ENCODE results near the gene ADAMTSL2.
A peak's percentile ranks its signal among the peaks of the same experiment; 100 is the strongest.

The ADAMTSL2 gene

DNA sequence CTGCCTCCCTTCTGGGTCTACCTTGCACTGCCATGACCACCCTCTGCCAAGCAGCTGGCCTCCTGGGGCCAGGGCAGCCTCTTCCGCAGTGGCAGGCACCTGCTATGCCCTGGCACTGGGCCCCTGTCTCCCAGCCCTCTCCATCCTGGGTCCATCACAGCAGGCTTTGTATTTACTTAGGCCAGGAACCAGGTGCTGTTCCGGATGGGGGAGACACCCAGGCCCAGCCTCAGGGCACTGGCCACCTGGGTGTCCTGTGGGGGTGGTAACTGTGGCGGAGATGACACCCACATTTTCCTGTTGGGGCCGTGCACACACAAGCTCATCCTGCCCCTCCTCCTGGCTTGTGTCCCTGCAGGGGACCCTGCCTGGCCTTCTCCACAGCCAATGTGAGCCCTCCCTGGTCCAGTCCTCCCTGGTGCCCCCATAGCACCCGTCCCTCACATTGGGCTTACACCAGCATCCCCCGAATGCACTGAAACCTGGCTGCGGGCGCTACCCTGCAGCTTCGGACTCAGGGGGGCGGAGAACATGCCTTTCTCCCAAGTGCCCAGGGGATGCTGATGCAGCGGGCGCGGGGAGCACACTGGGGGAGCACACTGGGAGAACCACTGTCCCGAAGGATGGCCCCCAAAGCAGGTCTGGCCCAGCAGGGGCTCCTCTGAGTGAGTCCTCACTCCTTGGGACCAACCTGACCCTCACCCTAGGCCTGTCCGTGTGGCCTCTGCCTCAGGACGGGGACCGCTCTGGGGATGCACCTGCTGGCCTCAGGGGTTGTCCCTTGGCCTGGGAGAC, 56.8 kb downstream of the ADAMTSL2 start:
- DNase-seq = no peak

DNA sequence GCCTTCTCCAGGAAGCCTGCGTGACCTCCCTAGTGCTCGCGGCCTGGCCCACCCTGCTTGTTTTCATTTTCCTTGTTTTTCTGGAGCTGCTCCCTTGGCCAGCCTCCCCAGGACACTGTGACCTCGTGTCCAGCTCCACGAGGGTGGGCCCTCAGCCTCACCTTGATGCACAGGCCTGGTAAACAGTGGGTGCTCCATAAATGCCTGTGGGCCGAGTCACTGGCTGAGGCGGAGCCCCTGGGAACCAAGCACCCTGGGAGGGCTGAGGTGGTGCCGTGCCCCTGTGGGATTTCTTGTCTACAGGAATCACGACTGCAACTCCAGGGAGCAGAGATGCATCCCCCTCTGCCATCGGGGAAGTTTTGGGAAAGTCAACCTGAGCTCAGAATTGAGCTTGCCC, 57.5 kb downstream of the ADAMTSL2 start:
- DNase-seq = no peak

DNA sequence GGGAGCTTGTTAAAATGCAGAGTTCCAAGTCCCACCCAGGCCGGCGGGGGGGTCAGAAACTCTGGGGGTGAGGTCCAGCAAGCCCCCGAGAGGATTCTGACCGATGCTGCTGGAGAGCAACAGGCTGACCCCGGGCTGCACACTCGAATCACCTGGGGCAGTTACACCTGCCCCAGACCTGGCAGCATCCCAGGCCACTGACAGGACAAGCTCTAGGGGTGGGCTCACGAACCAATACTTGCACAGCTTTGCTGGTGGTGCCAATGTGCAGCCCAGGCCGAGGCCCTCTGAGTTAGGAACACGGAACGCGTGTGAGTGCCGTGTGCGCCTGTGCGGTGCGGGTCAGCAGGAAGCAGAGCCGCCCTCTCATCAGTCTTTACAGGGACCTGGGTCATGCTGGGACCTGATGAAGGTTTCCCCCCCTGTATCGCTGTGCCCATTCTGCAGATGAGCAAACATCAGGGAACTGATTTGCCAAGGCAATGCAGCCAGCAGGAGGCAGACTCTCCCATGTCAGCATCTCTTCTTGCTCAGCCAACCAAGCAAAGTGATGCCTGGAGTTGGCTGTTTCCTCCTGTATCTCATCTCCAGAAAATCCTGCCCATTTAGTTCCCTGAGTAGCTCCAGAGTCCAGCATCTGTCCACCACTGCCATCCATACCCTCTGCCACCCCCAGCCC, 58.4 kb downstream of the ADAMTSL2 start:
- DNase-seq = no peak

DNA sequence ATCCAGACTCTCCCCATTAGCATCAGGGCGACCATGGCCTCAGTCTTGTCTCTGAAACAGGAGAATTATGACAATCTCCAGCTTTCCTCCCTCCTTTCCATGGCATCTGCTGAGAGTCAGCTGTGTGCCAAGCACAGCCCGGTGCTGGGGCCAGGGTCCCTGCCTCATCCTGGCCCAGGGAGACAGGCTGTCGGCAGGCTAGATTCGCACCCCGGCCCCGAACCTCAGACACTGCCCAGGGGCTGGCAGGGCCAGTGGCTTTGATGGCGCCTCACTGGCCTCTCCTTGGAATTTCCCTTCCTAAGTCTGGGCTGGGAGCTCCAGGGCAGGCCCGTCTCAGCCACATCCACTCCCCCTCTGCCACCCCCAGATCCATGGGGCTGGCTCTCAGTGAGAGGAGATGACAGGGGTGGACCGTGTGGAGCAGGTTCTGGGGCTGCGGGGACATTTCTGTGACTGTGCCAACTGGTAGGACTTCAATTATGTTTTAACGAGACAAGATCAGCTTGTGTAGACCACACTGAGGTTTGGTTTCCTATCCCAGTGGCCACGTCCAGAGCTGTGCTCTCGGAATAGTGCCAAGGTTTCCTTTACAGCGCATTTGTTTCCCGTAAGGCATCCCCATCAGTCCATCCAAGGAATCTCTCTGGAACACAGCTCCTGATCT, 59.2 kb downstream of the ADAMTSL2 start:
- no peak for DNase-seq

DNA sequence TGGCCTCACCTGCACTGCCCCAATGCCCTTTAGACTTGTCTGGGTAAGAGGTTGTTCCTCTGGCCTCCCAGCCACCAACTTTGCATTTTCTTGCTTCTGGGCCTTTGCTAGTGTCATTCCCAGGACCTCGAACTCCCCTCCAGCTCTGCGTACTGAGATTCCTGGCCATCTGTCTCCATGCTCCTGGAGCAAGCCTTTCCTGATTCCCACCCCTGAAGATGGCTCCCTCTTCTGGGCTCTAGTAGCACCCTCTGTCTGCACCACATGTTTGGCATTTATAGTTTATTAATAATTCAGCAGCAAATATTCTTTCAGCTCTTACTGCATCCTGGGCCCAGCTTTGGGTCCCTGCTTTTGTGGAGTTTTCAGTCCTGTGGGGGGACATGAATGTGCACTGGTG, 59.8 kb downstream of the ADAMTSL2 start:
- DNase-seq = no peak

DNA sequence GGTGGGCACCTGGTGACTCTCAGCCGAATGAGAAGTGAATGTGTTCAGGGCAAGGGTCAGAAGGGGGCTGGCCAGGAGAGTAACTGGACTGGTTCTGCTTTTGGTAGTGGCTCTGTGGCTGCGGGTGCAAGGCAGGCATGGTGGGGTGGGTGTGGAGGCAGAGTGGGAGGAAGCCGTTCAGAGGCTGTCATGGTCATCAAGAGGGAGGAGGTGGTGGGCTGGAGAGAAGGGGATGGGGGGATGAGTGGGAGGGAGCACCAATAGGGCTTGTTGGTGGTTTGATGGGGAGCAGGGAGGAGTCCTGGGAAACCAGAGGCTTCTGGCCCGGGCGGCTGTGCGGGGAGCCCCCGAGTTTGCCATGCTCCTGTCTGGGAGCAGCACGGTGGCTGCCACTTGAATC, 61.4 kb downstream of the ADAMTSL2 start:
- no peak for DNase-seq

DNA sequence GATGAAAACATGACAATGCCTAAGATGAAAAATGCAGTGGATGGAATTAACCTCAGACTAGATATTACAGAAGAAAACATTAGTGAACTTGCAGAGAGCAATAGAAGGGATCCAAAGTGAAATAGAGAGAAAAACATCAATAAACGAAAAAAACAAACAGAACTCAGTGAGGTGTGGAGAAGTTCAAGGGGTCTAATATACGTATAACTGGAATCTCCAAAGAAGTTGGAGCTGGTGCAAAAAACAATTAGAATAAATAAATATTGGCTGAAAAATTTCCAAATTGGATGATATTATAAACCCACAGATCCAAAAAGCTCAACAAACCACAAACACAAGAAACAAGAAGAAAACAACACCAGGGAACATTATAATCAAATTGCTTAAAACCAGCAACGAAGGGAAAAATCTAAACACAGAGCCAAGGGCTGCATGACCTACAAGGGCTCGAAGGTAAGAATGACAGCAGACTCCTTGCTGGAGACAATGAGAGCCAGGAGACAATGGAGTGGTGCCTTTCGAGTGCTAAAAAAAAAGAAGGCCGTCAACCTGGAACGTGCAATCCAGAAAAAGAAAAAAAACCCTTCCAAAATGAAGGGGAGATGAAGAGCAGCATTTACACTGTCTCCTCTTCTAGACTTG, 62.9 kb downstream of the ADAMTSL2 start:
- DNase-seq = no peak

DNA sequence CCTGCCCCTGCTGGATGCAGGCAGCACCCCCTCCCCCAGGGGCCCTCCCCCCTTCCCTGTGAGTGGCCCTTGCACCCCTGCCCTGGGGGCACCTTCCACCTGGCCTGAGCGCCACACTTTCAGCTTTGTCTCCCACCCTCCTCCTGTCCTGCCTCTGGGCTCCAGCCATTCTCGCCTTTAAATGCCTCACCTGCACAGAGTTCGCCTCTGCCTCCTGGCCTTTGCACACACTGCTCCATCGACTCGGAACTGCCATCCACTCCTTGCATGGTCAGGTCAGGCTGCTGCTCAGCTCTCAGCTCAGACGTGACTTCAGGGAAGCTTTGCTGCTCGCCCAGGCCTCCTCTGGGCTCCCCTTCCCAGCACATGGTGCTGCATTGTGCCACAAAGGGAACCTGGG, 64.5 kb downstream of the ADAMTSL2 start:
- DNase-seq = no peak

DNA sequence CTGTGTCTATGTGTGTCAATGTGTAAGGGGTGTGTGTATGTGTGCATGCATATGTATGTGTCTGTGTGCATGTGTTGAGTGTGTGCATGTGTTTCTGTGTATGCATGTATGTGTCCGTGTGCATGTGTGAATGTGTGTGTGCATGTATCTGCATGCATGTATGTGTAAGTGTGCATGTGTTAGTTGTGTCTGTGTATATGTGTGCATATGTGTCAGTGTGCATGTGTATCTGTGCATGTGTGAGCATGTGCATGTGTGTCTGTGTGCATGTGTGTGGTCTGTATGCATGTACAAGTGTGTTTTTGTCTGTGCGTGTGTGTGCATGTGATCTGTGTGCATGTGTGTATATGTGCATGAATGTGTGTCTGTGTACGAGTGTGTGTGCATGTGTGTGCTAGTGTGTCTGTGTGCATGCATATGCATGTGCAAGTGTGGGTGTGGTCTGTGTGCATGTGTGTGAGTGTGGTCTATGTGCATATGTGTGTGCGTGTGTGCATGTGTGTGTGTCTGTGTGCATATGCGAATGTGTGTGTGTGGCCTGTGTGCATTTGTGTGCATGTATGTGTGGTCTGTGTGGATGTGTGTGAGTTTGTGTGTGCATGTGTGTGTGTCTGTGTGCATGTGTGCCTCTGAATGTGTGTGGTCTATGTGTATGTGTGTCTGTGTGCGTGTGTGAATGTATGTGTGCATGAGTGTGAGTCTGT, 65.1 kb downstream of the ADAMTSL2 start:
- DNase-seq = no peak

DNA sequence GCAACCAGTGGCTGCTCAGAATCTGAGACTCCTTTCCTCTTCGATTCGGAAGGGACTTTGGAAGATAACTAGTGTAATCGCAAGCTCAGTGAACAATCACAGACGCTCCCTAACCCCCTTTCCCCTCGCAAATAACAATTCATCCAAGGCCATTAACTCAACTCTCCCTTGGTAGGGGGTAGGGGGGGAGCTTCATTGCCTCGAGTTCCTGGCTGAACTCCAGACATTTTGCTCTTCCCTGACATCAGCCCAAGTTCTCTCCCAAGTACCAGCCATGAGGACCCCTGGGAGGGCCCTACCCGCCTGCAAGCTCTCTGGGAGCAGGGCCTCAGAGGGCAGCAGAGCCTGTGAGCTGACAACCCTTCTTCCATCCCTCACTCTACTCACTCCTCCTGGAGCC, 66.2 kb downstream of the ADAMTSL2 start:
- DNase-seq = no peak

DNA sequence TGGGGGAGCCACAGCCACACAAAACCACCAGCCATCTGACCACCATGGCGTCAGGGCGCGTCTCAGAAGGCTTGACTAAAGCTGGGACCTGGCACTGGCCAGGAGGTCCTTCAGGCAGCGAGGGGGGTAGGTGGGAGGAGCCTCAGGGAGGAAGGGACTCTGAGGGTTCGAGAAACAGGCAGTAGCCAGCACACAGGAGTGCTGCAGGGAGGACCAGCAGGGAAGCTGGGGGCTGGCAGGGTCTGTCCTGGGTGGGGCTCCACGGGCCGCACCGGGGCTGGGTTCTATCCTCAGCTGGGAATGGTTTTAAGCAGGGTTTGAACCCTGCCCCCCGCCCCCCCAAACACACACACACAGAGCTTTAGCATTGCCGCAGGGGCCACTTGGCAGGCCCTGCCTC, 67.2 kb downstream of the ADAMTSL2 start:
- no peak for DNase-seq

DNA sequence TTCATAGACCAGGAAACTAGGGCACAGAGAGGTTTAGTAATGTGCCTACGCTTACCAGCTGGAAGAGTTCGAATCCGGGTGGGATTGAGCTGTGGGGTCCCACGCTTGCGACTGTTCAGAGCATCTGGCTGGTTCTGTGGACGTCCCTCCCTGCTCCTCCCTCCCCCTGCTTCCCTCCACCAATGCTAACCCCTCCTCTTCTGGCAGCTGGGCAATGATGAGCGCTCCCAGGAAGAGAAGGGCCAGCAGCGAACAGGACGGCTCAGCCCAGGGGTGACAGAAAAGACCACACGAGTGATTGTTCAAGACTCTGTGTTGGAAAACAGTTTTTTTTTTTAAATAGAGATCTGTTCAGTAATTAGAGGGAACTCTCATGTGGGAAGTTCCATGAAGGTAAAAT, 67.8 kb downstream of the ADAMTSL2 start:
- peak; percentile 1 for DNase-seq

DNA sequence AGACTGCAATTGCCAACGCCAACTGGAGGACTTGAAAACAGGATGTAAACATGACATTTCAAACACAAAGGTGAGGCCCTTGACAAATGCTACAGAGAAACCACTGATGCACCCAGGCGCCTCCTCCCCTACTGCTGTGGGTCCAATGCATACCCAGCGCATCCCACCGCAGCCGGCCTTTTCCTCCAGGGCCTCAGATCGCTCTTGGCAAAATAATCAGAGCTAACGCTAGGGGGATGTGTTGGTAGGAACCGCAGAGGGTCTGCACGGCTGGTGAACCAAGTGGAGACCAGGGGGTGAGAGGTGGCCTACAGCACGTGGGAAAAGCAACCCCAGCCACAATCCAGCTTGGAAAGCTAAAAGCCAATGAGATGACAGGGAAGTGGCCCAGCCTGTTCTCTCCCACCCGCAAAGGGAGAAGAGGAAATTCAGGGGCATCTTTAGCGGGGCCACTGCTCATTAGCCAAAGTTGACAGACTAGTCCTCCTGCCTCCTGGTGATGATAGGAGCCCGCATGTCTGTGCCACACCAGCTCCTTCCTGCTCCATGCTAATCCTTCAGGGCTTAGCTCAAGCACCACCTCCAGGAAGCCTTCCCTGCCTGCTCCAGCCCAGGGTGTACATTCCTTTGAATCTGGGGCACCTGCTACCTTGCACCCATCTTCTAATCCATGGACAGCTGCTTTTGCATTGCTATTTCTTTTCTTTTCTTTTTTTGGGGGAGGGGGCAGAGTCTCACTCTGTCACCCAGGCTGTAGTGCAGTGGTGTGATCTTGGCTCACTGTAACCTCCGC, 68.8 kb downstream of the ADAMTSL2 start:
- DNase-seq = peak; percentile 44

DNA sequence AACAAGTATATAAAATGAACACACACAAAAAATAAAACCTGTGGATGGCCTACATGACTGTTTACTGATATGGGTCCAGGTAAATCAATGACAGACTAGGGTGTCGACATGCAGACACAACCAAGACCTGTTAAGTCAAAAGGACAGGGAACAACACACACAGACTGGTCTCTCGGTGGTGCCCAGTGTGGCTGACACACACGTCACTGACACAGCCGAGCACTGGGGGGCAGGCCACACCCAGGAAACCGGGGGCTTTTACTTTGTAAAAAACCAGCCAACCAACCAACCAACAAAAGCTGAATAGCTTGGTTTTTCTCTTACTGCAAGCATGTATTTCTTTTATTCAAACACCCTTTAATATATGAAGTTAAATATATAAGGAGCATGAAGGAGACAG, 69.7 kb downstream of the ADAMTSL2 start:
- peak; percentile 3 for DNase-seq

DNA sequence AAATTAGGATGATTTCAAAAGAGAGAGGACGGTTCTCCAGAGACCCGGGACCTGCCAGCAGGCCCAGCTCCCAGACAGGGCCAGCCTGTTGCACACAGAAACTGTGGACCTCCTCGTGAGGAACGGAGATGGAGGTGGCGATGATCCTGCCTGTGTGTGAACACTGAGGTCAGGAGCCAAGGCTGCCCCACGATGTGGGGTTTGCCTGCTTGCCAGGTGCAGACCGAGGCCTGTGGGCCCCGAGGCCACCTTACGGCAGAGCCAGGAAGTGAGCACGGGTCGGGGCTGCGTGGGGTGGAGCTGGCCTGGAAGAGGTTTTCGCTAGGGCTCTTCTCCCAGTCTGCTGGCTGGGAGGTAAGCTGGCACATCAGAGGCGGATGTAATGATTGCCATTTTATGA, 70.4 kb downstream of the ADAMTSL2 start:
- DNase-seq = no peak

DNA sequence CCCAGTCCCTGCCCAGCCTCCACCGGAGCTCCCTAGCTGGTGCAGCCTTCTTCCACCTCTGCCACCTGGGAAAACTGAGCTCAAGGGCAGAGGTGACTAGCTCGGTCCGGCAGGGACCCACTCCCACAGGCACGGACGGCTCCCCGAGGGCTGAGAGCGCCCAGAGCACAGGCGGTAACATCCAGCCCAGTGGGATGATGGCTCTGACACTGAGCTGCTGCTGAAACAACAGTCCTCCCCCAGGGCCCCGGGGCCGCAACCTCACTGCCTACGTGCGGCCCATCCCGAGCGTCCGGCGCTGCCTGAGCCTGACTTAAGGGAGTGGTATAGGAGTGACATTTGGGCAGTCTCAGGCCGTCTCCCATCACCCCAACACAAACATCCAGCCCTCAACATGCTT, 70.9 kb downstream of the ADAMTSL2 start:
- DNase-seq = no peak

DNA sequence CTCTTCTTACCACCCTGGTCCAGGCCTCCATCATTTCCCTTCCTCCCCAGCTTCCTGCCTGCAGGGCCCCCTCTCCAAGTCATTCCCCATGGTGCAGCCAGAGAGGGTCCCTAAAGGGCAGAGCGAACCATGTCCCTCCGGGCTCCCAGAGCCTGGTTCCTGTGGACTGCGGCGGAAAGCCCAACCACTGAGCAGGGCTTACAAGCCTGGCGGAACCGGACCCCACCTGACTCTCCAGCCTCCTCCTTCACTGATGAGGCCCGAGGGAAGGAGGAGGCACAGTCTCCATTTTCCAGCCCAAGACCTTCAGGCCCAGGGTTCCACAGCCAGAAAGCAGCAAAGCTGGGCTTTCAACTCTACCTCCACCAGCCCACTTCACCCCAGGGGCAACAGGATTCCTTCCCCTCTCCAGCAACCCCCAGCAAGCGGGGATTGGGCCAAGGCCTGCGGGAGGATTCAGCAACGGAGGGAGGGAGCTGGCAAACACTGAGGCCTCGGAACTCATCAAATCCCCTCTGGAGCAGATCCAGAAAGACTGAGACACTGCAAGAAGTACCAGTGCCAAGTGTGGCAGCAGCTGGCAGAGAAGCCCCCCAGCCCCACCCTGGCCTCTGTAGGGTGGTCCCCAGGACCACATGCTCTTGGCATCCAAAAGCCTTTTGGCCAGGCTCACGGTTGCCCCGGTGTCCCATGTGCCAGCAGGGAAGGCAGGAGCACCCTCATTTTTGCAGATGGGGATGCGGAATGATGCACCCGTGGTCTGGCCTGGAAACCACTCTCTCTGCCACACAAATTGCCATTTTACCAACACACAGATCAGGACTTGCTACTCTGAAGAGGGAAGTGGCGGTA, 71.6 kb downstream of the ADAMTSL2 start:
- no peak for DNase-seq

DNA sequence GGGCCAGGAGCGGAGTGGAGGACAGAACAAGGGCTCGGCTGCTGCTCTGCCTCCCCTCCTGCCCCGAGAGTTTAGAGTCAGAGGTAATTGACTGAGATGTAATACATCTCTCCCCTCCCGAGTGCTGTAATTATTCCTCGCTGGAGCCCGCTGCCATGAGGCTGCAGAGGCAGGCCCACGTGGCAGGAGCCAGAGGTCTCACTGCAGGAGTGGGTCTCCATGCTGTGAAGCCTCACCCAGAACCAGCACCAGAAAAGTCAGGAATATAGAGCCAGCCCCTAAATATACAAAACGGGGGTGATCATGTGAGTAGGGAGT, 72.2 kb downstream of the ADAMTSL2 start:
- DNase-seq = no peak

DNA sequence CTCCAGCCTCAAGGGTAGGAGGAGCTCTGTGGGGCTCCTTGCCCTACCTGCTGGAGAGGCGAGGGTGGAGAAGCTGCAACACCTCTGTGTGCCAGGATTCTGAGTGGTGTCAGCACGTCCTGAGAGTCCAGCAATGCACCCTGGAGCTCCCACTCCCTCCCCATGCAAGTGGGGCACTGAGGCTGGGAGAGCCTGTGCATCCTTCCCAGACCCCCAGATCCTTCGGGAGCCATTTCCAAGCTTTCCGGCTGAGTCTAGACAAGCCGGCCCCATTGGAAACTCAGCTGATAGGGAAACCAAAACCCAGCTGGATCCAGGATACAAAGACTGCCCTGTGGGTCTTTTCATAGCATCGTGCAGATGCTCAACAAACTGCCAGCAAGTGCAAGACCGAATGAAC, 72.9 kb downstream of the ADAMTSL2 start:
- no peak for DNase-seq

DNA sequence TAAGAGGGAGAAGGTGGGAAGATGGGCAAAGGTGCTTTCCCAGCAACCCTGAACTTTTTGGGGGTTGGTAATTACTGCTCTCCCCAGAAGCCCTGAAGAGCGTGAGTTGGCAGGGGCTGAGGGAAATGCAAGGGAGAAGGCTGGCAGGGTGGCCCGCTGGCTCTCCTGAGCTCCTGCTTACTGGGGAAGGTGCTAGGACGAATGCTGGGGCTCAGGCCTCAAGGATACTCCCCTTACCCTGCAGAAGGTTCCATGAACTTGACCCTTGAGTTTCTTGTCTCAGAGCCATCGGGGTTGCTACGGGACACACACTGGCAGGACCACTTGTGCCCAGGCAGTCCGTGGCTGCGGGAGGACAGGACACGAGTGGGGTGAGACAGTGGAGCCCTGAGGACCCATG, 73.5 kb downstream of the ADAMTSL2 start:
- DNase-seq = no peak

DNA sequence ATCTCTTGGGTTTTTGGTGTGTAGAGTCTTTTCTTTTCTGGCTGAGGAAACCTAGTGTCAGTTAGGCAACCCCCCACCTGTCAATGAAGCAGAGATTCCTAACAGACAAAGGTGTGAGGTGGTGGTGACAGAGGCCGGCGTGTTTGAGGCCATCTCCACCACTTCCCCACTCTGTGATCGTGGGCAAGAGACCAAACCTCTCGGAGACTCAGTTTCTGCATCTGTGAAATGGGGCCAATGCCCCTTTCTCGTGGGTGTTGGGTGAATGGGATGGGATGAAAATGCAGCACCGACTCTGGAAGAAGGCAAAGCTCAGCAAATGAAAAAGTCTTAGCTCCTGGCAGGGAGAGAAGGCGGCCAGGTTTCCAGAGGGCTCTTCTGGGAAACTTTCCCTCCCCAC, 73.9 kb downstream of the ADAMTSL2 start:
- no peak for DNase-seq
